ENCODE measurements around the gene FIBP. TPM values are rescaled to one million over a fixed set of nuclear protein-coding genes. Genes with fewer than 3 reads are reported as not detected.

The FIBP gene
- polyA plus RNA-seq, 2 donors = 20.7 to 38.1 TPM

DNA sequence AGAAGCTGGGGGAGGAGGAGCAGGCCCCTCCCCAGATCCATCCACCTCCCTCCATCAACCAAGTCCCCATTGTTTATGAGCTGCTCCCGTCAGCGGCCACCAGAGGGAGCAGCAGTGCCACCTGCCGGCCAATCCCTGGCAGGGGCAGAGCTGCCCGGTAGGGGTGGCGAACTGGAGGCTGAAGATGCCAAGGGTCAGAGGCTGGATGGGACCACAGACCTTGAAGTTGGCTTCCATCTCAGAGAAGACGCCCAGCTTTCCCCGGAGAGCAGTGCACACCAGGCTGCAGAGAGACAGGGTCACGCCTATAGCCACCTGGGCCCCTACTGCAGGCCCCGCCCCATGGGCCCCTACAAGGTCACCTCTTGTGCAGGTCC lies 3.6 kb downstream of the FIBP start:
- Histone ChIP-seq H3K36me3 (ENCODE audit: control insufficient read depth in 2 of 2, insufficient read depth in 2 of 2, low read length in 1 of 2) (peaks cover 2 to 34% of the 10 kb centered on the region in 2 donors), H3K4me1 (ENCODE audit: control insufficient read depth in 2 of 2, insufficient read depth in 2 of 2, low read length in 1 of 2) (peaks cover 0 to 7% of the 10 kb centered on the region in 2 donors), H3K4me3 (ENCODE audit: low read depth in 1 of 2, low read length in 2 of 2) (no peak overlapping the region), H3K27ac (ENCODE audit: low read depth in 2 of 2, low read length in 1 of 2) (no peak overlapping the region), H3K27me3 (ENCODE audit: control insufficient read depth in 1 of 2, insufficient read depth in 2 of 2, low read length in 2 of 2) (no peaks in the 10 kb centered on the region), H3K9me3 (ENCODE audit: control insufficient read depth in 2 of 2, insufficient read depth in 1 of 2, low read depth in 1 of 2, low read length in 1 of 2) (no peaks in the 10 kb centered on the region)
- WGBS, 2 donors = 19 to 21% methylated on average over 8 to 9 of the region's 9 CpGs

GRCh38 chr11:65883786-65884715 lies 4.2 kb downstream of the FIBP start:
- H3K36me3 ChIP-seq (ENCODE audit: control insufficient read depth in 2 of 2, insufficient read depth in 2 of 2, low read length in 1 of 2) = peaks cover 2 to 34% of the 10 kb centered on the region in 2 donors
- no peak overlapping the region for H3K27ac ChIP-seq (ENCODE audit: low read depth in 2 of 2, low read length in 1 of 2)
- WGBS, 2 donors = 82% methylated on average over 28 of the region's 28 CpGs

DNA sequence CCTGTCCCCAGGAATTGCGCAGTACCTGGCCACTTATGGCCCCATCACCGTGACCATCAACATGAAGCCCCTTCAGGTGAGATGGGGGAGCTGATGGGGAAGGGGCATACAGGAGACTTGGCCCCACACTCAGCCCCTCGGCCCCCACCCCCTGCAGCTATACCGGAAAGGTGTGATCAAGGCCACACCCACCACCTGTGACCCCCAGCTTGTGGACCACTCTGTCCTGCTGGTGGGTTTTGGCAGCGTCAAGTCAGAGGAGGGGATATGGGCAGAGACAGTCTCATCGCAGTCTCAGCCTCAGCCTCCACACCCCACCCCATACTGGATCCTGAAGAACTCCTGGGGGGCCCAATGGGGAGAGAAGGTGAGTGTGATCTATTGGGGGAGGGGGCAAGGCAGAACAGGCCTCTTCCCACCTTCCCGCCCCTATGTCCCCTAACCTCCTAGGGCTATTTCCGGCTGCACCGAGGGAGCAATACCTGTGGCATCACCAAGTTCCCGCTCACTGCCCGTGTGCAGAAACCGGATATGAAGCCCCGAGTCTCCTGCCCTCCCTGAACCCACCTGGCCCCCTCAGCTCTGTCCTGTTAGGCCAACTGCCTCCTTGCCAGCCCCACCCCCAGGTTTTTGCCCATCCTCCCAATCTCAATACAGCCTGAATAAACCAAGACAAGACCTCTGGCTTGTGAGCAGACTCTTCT lies 5.1 kb downstream of the FIBP start:
- H3K27ac ChIP-seq (ENCODE audit: low read depth in 2 of 2, low read length in 1 of 2) = no peak overlapping the region
- H3K9me3 ChIP-seq (ENCODE audit: control insufficient read depth in 2 of 2, insufficient read depth in 1 of 2, low read depth in 1 of 2, low read length in 1 of 2) = no peaks in the 10 kb centered on the region
- H3K4me3 ChIP-seq (ENCODE audit: low read depth in 1 of 2, low read length in 2 of 2) = no peak overlapping the region
- H3K4me1 ChIP-seq (ENCODE audit: control insufficient read depth in 2 of 2, insufficient read depth in 2 of 2, low read length in 1 of 2) = peaks cover 0 to 8% of the 10 kb centered on the region in 2 donors
- no peaks in the 10 kb centered on the region for H3K27me3 ChIP-seq (ENCODE audit: control insufficient read depth in 1 of 2, insufficient read depth in 2 of 2, low read length in 2 of 2)
- WGBS, 2 donors = 90% methylated on average over 13 of the region's 13 CpGs
- H3K36me3 ChIP-seq (ENCODE audit: control insufficient read depth in 2 of 2, insufficient read depth in 2 of 2, low read length in 1 of 2) = peaks cover 2 to 34% of the 10 kb centered on the region in 2 donors

More at GRCh38 chr11:65883786-65884715, 4.2 kb downstream of the FIBP start:
- Histone ChIP-seq H3K4me1 (ENCODE audit: control insufficient read depth in 2 of 2, insufficient read depth in 2 of 2, low read length in 1 of 2) (peaks cover 0 to 8% of the 10 kb centered on the region in 2 donors), H3K4me3 (ENCODE audit: low read depth in 1 of 2, low read length in 2 of 2) (no peak overlapping the region), H3K27me3 (ENCODE audit: control insufficient read depth in 1 of 2, insufficient read depth in 2 of 2, low read length in 2 of 2) (no peaks in the 10 kb centered on the region), H3K9me3 (ENCODE audit: control insufficient read depth in 2 of 2, insufficient read depth in 1 of 2, low read depth in 1 of 2, low read length in 1 of 2) (no peaks in the 10 kb centered on the region)

DNA sequence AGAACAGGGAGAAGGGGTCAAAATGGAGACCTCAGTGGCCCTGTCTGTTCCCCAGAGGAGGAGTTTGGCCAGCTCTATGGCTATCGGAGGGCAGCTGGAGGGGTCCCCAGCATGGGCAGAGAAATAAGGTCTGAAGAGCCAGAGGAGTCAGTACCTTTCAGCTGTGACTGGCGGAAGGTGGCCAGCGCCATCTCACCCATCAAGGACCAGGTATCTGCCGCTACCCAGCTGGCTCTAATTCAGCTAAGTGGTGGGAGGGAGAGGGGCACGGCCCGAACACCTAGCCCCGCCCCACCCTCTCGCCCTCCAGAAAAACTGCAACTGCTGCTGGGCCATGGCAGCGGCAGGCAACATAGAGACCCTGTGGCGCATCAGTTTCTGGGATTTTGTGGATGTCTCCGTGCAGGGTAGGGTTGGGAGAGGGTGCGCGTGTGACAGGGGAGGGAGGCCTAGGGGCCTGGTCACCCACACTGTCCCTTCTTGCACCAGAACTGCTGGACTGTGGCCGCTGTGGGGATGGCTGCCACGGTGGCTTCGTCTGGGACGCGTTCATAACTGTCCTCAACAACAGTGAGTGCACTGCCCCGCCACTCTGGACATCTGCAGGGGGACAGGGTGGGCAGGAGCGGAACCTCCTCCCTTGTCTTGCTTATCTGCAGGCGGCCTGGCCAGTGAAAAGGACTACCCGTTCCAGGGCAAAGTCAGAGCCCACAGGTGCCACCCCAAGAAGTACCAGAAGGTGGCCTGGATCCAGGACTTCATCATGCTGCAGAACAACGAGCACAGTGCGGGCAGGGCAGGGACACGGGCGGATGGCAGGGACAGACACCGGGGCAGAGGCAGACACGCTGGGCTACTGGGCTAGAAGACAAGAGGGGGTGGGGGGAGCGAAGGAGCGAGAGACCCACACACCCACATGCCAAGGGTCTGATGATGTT lies 5.9 kb downstream of the FIBP start:
- Histone ChIP-seq H3K27ac (ENCODE audit: low read depth in 2 of 2, low read length in 1 of 2) (no peak overlapping the region), H3K27me3 (ENCODE audit: control insufficient read depth in 1 of 2, insufficient read depth in 2 of 2, low read length in 2 of 2) (no peaks in the 10 kb centered on the region), H3K4me1 (ENCODE audit: control insufficient read depth in 2 of 2, insufficient read depth in 2 of 2, low read length in 1 of 2) (peaks cover 0 to 5% of the 10 kb centered on the region in 2 donors), H3K36me3 (ENCODE audit: control insufficient read depth in 2 of 2, insufficient read depth in 2 of 2, low read length in 1 of 2) (peaks cover 2 to 34% of the 10 kb centered on the region in 2 donors), H3K9me3 (ENCODE audit: control insufficient read depth in 2 of 2, insufficient read depth in 1 of 2, low read depth in 1 of 2, low read length in 1 of 2) (no peaks in the 10 kb centered on the region), H3K4me3 (ENCODE audit: low read depth in 1 of 2, low read length in 2 of 2) (no peak overlapping the region)
- 88 to 90% methylated on average over 30 of the region's 30 CpGs for WGBS, 2 donors

GRCh38 chr11:65880844-65881421 lies 7.3 kb downstream of the FIBP start:
- whole genome bisulfite sequencing, 2 donors = 65 to 70% methylated on average over 7 of the region's 7 CpGs
- Histone ChIP-seq H3K4me3 (ENCODE audit: low read depth in 1 of 2, low read length in 2 of 2) (no peak overlapping the region), H3K9me3 (ENCODE audit: control insufficient read depth in 2 of 2, insufficient read depth in 1 of 2, low read depth in 1 of 2, low read length in 1 of 2) (no peaks in the 10 kb centered on the region), H3K27ac (ENCODE audit: low read depth in 2 of 2, low read length in 1 of 2) (no peak overlapping the region), H3K27me3 (ENCODE audit: control insufficient read depth in 1 of 2, insufficient read depth in 2 of 2, low read length in 2 of 2) (no peaks in the 10 kb centered on the region), H3K36me3 (ENCODE audit: control insufficient read depth in 2 of 2, insufficient read depth in 2 of 2, low read length in 1 of 2) (peaks cover 2 to 34% of the 10 kb centered on the region in 2 donors), H3K4me1 (ENCODE audit: control insufficient read depth in 2 of 2, insufficient read depth in 2 of 2, low read length in 1 of 2) (peaks cover 0 to 5% of the 10 kb centered on the region in 2 donors)

- Histone ChIP-seq H3K4me1 (ENCODE audit: control insufficient read depth in 2 of 2, insufficient read depth in 2 of 2, low read length in 1 of 2) (peaks cover 0 to 5% of the 10 kb centered on the region in 2 donors), H3K27me3 (ENCODE audit: control insufficient read depth in 1 of 2, insufficient read depth in 2 of 2, low read length in 2 of 2) (no peaks in the 10 kb centered on the region), H3K9me3 (ENCODE audit: control insufficient read depth in 2 of 2, insufficient read depth in 1 of 2, low read depth in 1 of 2, low read length in 1 of 2) (no peaks in the 10 kb centered on the region), H3K4me3 (ENCODE audit: low read depth in 1 of 2, low read length in 2 of 2) (no peak overlapping the region), H3K27ac (ENCODE audit: low read depth in 2 of 2, low read length in 1 of 2) (no peak overlapping the region), H3K36me3 (ENCODE audit: control insufficient read depth in 2 of 2, insufficient read depth in 2 of 2, low read length in 1 of 2) (peaks cover 2 to 26% of the 10 kb centered on the region in 2 donors)
- WGBS, 2 donors = 55 to 59% methylated on average over 7 of the region's 7 CpGs
Measured at GRCh38 chr11:65880027-65880426, 8.2 kb downstream of the FIBP start.

GRCh38 chr11:65879617-65880016 lies 8.7 kb downstream of the FIBP start, which contains the start of gene CTSW:
TSS of gene CTSW (plus strand) at chr11:65879837. CDS start at chr11:65879855, 18 bp downstream.
- H3K4me3 ChIP-seq (ENCODE audit: low read depth in 1 of 2, low read length in 2 of 2) = no peak within 1 kb of the TSS
- no peaks in the 10 kb centered on the region for H3K9me3 ChIP-seq (ENCODE audit: control insufficient read depth in 2 of 2, insufficient read depth in 1 of 2, low read depth in 1 of 2, low read length in 1 of 2)
- H3K27ac ChIP-seq (ENCODE audit: low read depth in 2 of 2, low read length in 1 of 2) = no peak within 1 kb of the TSS
- WGBS, 2 donors = 51% methylated on average over 7 of the region's 7 CpGs
- no peaks in the 10 kb centered on the region for H3K27me3 ChIP-seq (ENCODE audit: control insufficient read depth in 1 of 2, insufficient read depth in 2 of 2, low read length in 2 of 2)
- H3K4me1 ChIP-seq (ENCODE audit: control insufficient read depth in 2 of 2, insufficient read depth in 2 of 2, low read length in 1 of 2) = peaks cover 0 to 5% of the 10 kb centered on the region in 2 donors
- H3K36me3 ChIP-seq (ENCODE audit: control insufficient read depth in 2 of 2, insufficient read depth in 2 of 2, low read length in 1 of 2) = peaks cover 2 to 24% of the 10 kb centered on the region in 2 donors

DNA sequence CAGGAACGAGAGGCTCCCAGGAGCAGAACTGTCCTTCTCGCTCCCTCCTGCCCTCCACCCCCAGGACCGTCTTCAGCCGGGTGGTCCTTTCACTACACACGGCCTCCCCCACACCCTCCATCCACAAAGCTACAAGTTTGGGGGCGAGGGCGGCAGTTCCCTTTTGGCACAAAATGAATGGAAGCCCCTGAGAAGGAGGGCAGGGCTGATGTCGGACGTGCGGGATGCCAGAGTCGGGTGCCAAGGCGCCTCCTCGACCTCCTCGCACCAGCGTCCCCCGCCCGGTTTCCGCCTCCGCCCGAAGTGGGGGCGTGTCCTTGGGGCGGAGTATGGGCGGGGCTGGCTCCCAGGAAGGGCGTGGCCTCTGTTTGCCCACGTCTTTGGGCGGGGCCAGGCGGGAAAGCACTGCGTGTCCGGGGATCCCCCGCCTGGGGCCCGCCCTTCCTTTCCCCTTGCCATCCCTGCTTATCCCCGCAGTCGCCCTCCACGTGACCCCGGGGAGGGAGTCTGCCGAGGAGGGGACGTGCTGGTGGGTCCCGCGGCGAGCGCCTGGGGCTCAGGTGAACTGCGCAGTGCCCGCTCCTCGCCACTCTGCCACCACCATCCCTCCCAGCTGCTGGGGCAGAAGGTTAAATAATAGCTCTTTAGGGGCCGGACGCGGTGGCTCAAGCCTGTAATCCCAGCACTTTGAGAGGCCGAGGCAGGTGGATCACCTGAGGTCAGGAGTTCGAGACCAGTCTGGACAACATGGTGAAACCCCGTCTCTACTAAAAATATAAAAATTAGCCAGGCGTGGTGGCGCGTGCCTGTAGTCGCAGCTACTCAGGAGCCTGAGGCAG lies 14.7 kb downstream of the FIBP start:
- no peaks in the 10 kb centered on the region for H3K9me3 ChIP-seq (ENCODE audit: control insufficient read depth in 2 of 2, insufficient read depth in 1 of 2, low read depth in 1 of 2, low read length in 1 of 2)
- no peaks in the 10 kb centered on the region for H3K36me3 ChIP-seq (ENCODE audit: control insufficient read depth in 2 of 2, insufficient read depth in 2 of 2, low read length in 1 of 2)
- H3K27me3 ChIP-seq (ENCODE audit: control insufficient read depth in 1 of 2, insufficient read depth in 2 of 2, low read length in 2 of 2) = no peaks in the 10 kb centered on the region
- H3K27ac ChIP-seq (ENCODE audit: low read depth in 2 of 2, low read length in 1 of 2) = peak overlapping the region; percentile 81 to 85
- peaks cover 0 to 3% of the 10 kb centered on the region in 2 donors for H3K4me1 ChIP-seq (ENCODE audit: control insufficient read depth in 2 of 2, insufficient read depth in 2 of 2, low read length in 1 of 2)
- WGBS, 2 donors = 6 to 7% methylated on average over 49 to 54 of the region's 54 CpGs
- H3K4me3 ChIP-seq (ENCODE audit: low read depth in 1 of 2, low read length in 2 of 2) = peak overlapping the region; percentile 47 to 49
